GM23248 (cell line): ENCODE data around the gene CEP112. TPM values are rescaled to one million over a fixed set of nuclear protein-coding genes. Genes with fewer than 3 reads are reported as not detected.

Experiments used
- DNase-seq: peaks from one replicate; pipeline ENCODE4 v3.0.0-alpha.2; 2015
- H2AFZ ChIP-seq: fragments of 200-600 bp; sonication (generic); 2 replicates; pipeline ENCODE4 v1.6.1; 2016; ENCODE audit warnings: antibody characterized with exemption
- H3F3A ChIP-seq: fragments of 200-600 bp; sonication (generic); 2 replicates; pipeline ENCODE4 v1.6.1; 2016; ENCODE audit warnings: mild to moderate bottlenecking, antibody characterized with exemption, mixed run types; ENCODE audit not compliant: insufficient read depth
- H3K27ac ChIP-seq: fragments of 200-600 bp; sonication (generic); 2 replicates; pipeline ENCODE4 v1.5.1; 2016; ENCODE audit warnings: mild to moderate bottlenecking
- H3K27me3 ChIP-seq: fragments of 200-600 bp; sonication (generic); replicated peaks from 2 replicates; pipeline ENCODE4 v1.6.1; 2016; ENCODE audit warnings: mild to moderate bottlenecking; ENCODE audit not compliant: insufficient read depth
- H3K36me3 ChIP-seq: fragments of 200-600 bp; sonication (generic); 2 replicates; pipeline ENCODE4 v1.6.1; 2016; ENCODE audit warnings: low read depth, mild to moderate bottlenecking
- H3K4me1 ChIP-seq: fragments of 200-600 bp; sonication (generic); 2 replicates; pipeline ENCODE4 v1.6.1; 2016; ENCODE audit warnings: mild to moderate bottlenecking; ENCODE audit not compliant: insufficient read depth
- H3K4me2 ChIP-seq: fragments of 200-600 bp; sonication (generic); one replicate; pipeline ENCODE4 v1.6.1; 2016; ENCODE audit warnings: mild to moderate bottlenecking; ENCODE audit not compliant: unreplicated experiment
- H3K4me3 ChIP-seq: fragments of 200-600 bp; sonication (generic); 2 replicates; pipeline ENCODE4 v1.5.1; 2016; ENCODE audit warnings: mild to moderate bottlenecking
- H3K79me2 ChIP-seq: fragments of 200-600 bp; sonication (generic); 2 replicates; pipeline ENCODE4 v1.6.1; 2016; ENCODE audit warnings: mild to moderate bottlenecking; ENCODE audit not compliant: insufficient read depth
- H3K9ac ChIP-seq: fragments of 200-600 bp; sonication (generic); 2 replicates; pipeline ENCODE4 v1.6.1; 2016; ENCODE audit warnings: mild to moderate bottlenecking
- H3K9me2 ChIP-seq: fragments of 200-600 bp; sonication (generic); 2 replicates; pipeline ENCODE4 v1.6.1; 2016; ENCODE audit warnings: mixed run types, mild to moderate bottlenecking, moderate library complexity; ENCODE audit not compliant: insufficient read depth
- H3K9me3 ChIP-seq: fragments of 200-600 bp; sonication (generic); one replicate; pipeline ENCODE4 v1.6.1; 2017; ENCODE audit warnings: low read depth
- H4K20me1 ChIP-seq: fragments of 200-600 bp; sonication (generic); 2 replicates; pipeline ENCODE4 v1.6.0; 2016; ENCODE audit not compliant: insufficient read depth
- EZH2 ChIP-seq: fragments of 200-600 bp; sonication (generic); IDR thresholded peaks from 2 replicates; pipeline ENCODE4 v1.6.1; 2018; ENCODE audit warnings: antibody characterized with exemption, mild to moderate bottlenecking; ENCODE audit not compliant: insufficient read depth, poor library complexity, severe bottlenecking
- EZH2phosphoT487 ChIP-seq: fragments of 200-600 bp; sonication (generic); IDR thresholded peaks from 2 replicates; pipeline ENCODE4 v1.6.1; 2018; ENCODE audit warnings: antibody characterized with exemption, moderate library complexity, mild to moderate bottlenecking, low read depth; ENCODE audit not compliant: insufficient read depth
- WGBS, 2 experiments: methylation state at CpG; one replicate each; pipeline ENCODE4 v1.1.6; 2015 to 2017; ENCODE audit warnings: low lambda C conversion rate in 2 of 2, low coverage in 1 of 2; ENCODE audit errors: missing lambda C conversion rate in 2 of 2; 5-methylcytosine and 5-hydroxymethylcytosine counted together
- in situ Hi-C: fragments of 300-500 bp; cut with MboI; formaldehyde crosslinking; loops from 2 replicates; pipeline ENCODE4 v1.15.0; 2020
- polyA plus RNA-seq: library from polyadenylated mRNA; unstranded; fragments of >200 nt; fragmentation: Nextera tagmentation; extraction: Ambion mirVana; gene quantifications from 2 replicates; pipeline ENCODE4 v1.2.1, GENCODE V29; 2016
- total RNA-seq: library from RNA; depleted of rRNA; stranded (reverse); fragments of >200 nt; shearing (Covaris generic); gene quantifications from 2 replicates; pipeline ENCODE4 v1.2.3, GENCODE V29; 2014

Gene CEP112
- total and polyA plus RNA-seq, 2 experiments from 2014 or later = 8.1 to 14.8 TPM

DNA sequence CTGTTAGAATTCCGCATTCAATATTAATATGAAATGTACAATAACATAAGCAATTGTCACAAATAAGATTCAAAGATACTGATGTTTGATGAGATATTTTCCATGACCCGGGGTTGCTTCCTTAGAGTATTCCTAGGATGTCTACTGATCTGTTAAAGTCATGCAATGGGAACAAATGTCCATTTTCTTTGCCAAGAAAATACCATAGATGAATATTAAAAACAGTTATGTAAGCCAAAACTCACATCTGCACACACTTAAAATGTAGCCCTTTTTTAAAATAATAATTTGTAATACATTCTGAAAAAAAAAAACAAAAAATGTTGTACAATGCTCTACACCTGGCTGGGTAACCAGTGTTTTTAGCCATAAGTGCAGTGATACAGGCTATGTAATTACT, 371.1 kb downstream of the CEP112 start:
- Histone ChIP-seq H3K79me2 (no peaks in the 10 kb centered on the region), H4K20me1 (no peaks in the 10 kb centered on the region), H3K36me3 (no peaks in the 10 kb centered on the region), H3K27ac (no peak overlapping the region), H3K4me1 (no peaks in the 10 kb centered on the region), H3K9me3 (no peaks in the 10 kb centered on the region), H3K4me2 (no peak overlapping the region), H2AFZ (no peak overlapping the region), H3K9ac (no peak overlapping the region), H3K27me3 (no peaks in the 10 kb centered on the region), H3K9me2 (no peaks in the 10 kb centered on the region), H3F3A (no peaks in the 10 kb centered on the region), H3K4me3 (no peak overlapping the region)
- in situ Hi-C loops = no loop called here
- no peak for TF ChIP-seq EZH2phosphoT487
- 51% methylated on average over 2 of the region's 2 CpGs for WGBS, 2 experiments
- DNase-seq = no peak

GRCh38 chr17:65820306-65820705, 371.6 kb downstream of the CEP112 start:
- Histone ChIP-seq H3K9ac (no peak overlapping the region), H3K4me1 (no peaks in the 10 kb centered on the region), H3K79me2 (no peaks in the 10 kb centered on the region), H3K9me2 (no peaks in the 10 kb centered on the region), H3K4me3 (no peak overlapping the region), H3K36me3 (no peaks in the 10 kb centered on the region), H3K27ac (no peak overlapping the region), H3F3A (no peaks in the 10 kb centered on the region), H4K20me1 (no peaks in the 10 kb centered on the region), H2AFZ (no peak overlapping the region), H3K27me3 (no peaks in the 10 kb centered on the region), H3K9me3 (no peaks in the 10 kb centered on the region), H3K4me2 (no peak overlapping the region)
- WGBS, 2 experiments = 96 to 100% methylated on average over 1 of the region's 1 CpG
- in situ Hi-C loops = no loop called here
- TF ChIP-seq EZH2phosphoT487 = no peak
- TF ChIP-seq EZH2 = no peak
- DNase-seq = no peak

GRCh38 chr17:65819810-65820209, 372.1 kb downstream of the CEP112 start:
- H3F3A ChIP-seq = no peaks in the 10 kb centered on the region
- H3K79me2 ChIP-seq = no peaks in the 10 kb centered on the region
- H2AFZ ChIP-seq = no peak overlapping the region
- H3K36me3 ChIP-seq = no peaks in the 10 kb centered on the region
- in situ Hi-C loops = no loop called here
- no peaks in the 10 kb centered on the region for H4K20me1 ChIP-seq
- H3K4me1 ChIP-seq = no peaks in the 10 kb centered on the region
- H3K9ac ChIP-seq = no peak overlapping the region
- TF ChIP-seq EZH2 (no peak), EZH2phosphoT487 (no peak)
- H3K9me2 ChIP-seq = no peaks in the 10 kb centered on the region
- no peak overlapping the region for H3K4me2 ChIP-seq
- DNase-seq = no peak
- no peak overlapping the region for H3K4me3 ChIP-seq
- 59% methylated on average over 3 of the region's 3 CpGs for WGBS, 2 experiments
- no peaks in the 10 kb centered on the region for H3K27me3 ChIP-seq
- no peaks in the 10 kb centered on the region for H3K9me3 ChIP-seq
- H3K27ac ChIP-seq = no peak overlapping the region

DNA sequence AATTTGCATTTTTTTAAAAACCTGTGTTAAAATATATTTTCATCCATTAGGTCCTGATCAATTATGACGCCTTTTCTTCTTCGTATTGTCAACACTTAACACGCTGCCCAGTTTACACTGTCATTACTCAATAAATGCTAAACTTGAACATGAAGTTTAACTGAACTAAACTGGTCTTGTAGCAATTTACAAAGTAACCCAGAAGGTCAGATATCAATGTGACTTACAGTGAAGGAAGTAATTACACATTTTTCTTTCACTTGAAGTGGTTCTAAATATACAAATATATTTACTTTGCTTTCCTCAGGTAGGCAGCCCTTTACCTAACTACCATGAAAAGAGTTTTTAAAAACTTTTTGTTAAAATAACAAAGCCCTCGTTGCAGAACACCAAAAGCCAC, 374.0 kb downstream of the CEP112 start:
- Histone ChIP-seq H3K4me1 (no peaks in the 10 kb centered on the region), H3K79me2 (no peaks in the 10 kb centered on the region), H3K4me2 (no peak overlapping the region), H3K9ac (no peak overlapping the region), H3K4me3 (no peak overlapping the region), H3K9me2 (no peaks in the 10 kb centered on the region), H3K27ac (no peak overlapping the region), H3K36me3 (no peaks in the 10 kb centered on the region), H2AFZ (no peak overlapping the region), H3F3A (no peaks in the 10 kb centered on the region), H4K20me1 (no peaks in the 10 kb centered on the region), H3K27me3 (no peaks in the 10 kb centered on the region), H3K9me3 (no peaks in the 10 kb centered on the region)
- 75 to 77% methylated on average over 4 of the region's 4 CpGs for WGBS, 2 experiments
- in situ Hi-C loops = no loop called here
- no peak for DNase-seq
- no peak for TF ChIP-seq EZH2
- no peak for TF ChIP-seq EZH2phosphoT487

GRCh38 chr17:65814418-65814817, 377.5 kb downstream of the CEP112 start:
- TF ChIP-seq EZH2 (no peak), EZH2phosphoT487 (no peak)
- Histone ChIP-seq H4K20me1 (no peaks in the 10 kb centered on the region), H3K9me2 (no peaks in the 10 kb centered on the region), H3K27me3 (no peaks in the 10 kb centered on the region), H3K79me2 (no peaks in the 10 kb centered on the region), H3K9me3 (no peaks in the 10 kb centered on the region), H3K4me3 (no peak overlapping the region), H3K27ac (no peak overlapping the region), H3F3A (no peaks in the 10 kb centered on the region), H3K4me2 (no peak overlapping the region), H2AFZ (no peak overlapping the region), H3K9ac (no peak overlapping the region), H3K36me3 (no peaks in the 10 kb centered on the region), H3K4me1 (no peaks in the 10 kb centered on the region)
- WGBS, 2 experiments = 3 to 13% methylated on average over 1 of the region's 1 CpG
- no peak for DNase-seq
- in situ Hi-C loops = no loop called here
